Mucosa of stomach (tissue), 1 donor: ENCODE measurements around the gene RTBDN.

Experiments
- H3K27me3 ChIP-seq: one replicate; pipeline ENCODE4 v1.7.0; 2013; ENCODE audit warnings: mild to moderate bottlenecking, low read length; ENCODE audit not compliant: control insufficient read depth, insufficient read depth
- H3K36me3 ChIP-seq: one replicate; pipeline ENCODE4 v1.7.0; 2013; ENCODE audit warnings: low read length; ENCODE audit not compliant: control insufficient read depth, insufficient read depth
- H3K4me1 ChIP-seq: one replicate; pipeline ENCODE4 v1.7.0; 2013; ENCODE audit warnings: mild to moderate bottlenecking, low read length; ENCODE audit not compliant: control insufficient read depth, insufficient read depth
- H3K4me3 ChIP-seq: one replicate; pipeline ENCODE4 v1.7.0; 2013; ENCODE audit warnings: low read length
- H3K9ac ChIP-seq: one replicate; pipeline ENCODE4 v1.7.0; 2013; ENCODE audit warnings: mild to moderate bottlenecking, low read length, moderate library complexity
- H3K9me3 ChIP-seq: one replicate; pipeline ENCODE4 v1.7.0; 2013; ENCODE audit warnings: mild to moderate bottlenecking, low read length, moderate library complexity; ENCODE audit not compliant: control insufficient read depth
- donor health status: Pancreatic carcinoma.

RTBDN gene

DNA sequence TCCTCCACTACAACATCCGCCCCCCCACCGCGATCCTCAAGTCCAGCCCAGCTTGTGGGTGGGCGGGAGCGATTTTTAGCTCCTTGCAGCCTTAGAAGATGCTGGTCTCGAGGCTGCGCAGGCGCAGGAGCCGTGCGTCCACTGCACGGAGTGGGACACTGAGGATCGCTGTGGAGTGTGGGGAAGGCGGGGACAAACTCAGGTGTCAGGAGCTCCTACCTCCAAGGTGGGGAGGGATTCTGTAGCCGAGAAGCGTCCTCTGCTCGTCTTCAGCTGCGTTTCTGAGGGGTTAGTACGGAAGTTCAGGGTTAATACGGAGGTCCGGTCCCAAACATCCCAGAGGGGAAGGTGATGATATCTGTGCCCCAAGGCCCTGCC, at the start of gene RTBDN:
RTBDN (minus strand) TSS at position 14 of the 378 bp plus-strand sequence. CDS start 4,600 bp downstream, outside the sequence.
- no peak within 1 kb of the TSS for H3K9ac ChIP-seq
- H3K4me3 ChIP-seq = no peak within 1 kb of the TSS
- no peaks in the 10 kb centered on the region for H3K36me3 ChIP-seq
- no peaks in the 10 kb centered on the region for H3K9me3 ChIP-seq
- H3K4me1 ChIP-seq = peaks cover 18% of the 10 kb centered on the region
- peaks cover 76% of the 10 kb centered on the region for H3K27me3 ChIP-seq

DNA sequence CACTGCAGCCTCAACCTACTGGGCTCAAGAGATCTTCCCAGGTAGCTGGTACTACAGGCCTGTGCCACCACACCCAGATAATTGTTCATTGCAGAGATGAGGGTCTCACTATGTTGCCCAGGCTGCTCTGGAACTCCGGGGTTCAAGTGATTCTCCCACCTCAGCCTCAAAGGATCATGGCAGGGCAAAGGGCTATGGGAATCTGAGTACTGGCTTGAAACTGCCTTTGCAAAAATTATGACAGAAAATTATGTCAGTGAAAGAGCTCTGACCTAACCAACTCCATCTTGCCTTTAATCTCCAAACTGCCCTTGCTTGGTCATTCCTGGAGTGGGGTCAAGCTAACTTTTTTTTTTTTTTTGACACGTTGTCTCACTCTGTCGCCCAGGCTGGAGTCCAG, 48.2 kb upstream of the RTBDN start:
- H3K4me3 ChIP-seq = no peak overlapping the region
- H3K9ac ChIP-seq = no peak overlapping the region
- peaks cover 4% of the 10 kb centered on the region for H3K9me3 ChIP-seq
- H3K36me3 ChIP-seq = no peaks in the 10 kb centered on the region
- H3K4me1 ChIP-seq = peaks cover 18% of the 10 kb centered on the region
- peaks cover 28% of the 10 kb centered on the region for H3K27me3 ChIP-seq

DNA sequence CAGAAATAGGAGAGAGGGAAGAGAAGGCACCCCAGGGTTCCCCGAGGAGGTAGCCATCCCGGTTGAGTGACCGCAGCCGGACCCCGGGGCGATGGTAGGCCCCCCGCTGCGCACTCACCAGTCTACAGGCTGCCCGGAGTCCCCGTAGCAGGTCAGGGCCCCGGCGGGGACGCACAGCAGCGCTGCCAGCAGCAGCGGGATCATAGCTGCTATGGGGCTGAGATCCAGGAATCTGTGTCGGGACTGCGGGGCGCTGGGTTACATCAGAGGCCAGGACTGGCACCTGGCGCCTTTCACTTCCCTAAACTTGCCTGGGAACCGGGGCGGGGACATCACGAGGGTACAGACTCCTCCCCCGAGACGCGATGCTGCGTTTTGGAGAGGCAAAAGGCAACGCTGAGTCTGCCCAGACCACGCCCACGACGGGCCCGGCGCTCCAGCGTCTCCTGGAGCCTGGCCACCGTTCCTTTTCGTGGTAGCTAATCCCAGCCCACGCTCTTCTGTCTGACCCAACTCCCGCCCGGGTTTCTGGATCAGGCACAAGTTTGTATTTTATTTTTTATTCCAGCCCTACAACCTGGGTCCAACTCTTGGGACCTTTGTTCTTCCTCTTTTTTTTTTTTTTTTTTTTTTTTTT, 46.9 kb upstream of the RTBDN start, which contains the start of gene DNASE2:
DNASE2 (minus strand) TSS at position 278 of the 637 bp plus-strand sequence; CDS start at position 204, 74 bp downstream.
- Histone ChIP-seq H3K9ac (peak within 1 kb of the TSS; percentile 79), H3K36me3 (no peaks in the 10 kb centered on the region), H3K4me1 (peaks cover 18% of the 10 kb centered on the region), H3K4me3 (peak within 1 kb of the TSS; percentile 44), H3K27me3 (peaks cover 21% of the 10 kb centered on the region), H3K9me3 (peaks cover 4% of the 10 kb centered on the region)

DNA sequence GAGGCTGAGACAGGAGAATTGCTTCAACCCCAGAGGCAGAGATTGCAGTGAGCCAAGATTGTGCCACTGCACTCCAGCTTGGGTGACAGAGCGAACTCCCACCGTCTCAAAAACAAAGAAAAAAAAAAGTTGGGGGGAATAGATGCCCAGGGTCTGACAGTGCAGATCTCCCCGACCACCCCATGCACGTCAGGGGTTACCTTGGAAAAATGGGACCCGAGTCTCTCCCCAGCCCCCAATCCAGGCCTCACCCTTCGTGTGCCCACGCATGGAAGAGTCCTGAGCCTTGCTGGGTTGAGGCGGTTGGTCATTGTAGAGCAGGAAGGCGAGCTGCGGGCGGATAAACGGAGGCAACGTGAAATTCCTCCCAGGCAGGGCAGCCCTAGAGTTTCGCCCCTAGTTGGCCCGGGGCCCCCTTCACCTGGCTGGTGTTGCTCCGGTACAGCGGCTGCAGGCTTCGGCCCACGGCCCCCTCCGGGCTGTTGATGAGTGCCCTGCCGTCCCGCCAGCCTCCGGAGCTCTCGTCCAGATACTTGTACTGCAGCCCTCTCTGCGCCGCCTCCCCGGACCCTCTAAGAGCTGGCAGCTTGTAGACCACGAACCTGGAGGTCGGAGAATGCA, 46.3 kb upstream of the RTBDN start:
- Histone ChIP-seq H3K27me3 (peaks cover 15% of the 10 kb centered on the region), H3K9me3 (peaks cover 4% of the 10 kb centered on the region)

DNA sequence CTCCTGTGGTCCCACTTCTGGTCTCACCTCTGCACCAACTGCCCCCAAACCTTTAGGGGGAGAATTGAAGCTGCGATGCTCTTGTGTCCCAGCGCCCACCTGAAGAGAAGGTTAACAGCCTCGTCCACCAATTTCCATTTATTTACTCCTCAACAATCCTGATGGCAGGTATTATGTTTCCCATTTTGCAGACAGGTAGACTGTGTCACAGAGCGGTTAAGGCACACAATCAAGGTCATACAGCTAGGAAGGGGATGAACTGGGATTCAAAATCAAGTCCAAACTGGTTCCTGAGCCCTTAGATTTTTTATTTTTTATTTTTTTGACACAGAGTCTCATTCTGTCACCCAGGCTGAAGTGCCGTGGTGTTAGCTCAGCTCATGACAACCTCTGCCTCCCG, 40.7 kb upstream of the RTBDN start:
- H3K4me3 ChIP-seq = no peak overlapping the region
- no peak overlapping the region for H3K9ac ChIP-seq
- H3K4me1 ChIP-seq = peaks cover 10% of the 10 kb centered on the region
- no peaks in the 10 kb centered on the region for H3K36me3 ChIP-seq
- H3K27me3 ChIP-seq = no peaks in the 10 kb centered on the region
- H3K9me3 ChIP-seq = no peaks in the 10 kb centered on the region

More for the DNA sequence above, 46.3 kb upstream of the RTBDN start:
- H3K36me3 ChIP-seq = no peaks in the 10 kb centered on the region
- peaks cover 18% of the 10 kb centered on the region for H3K4me1 ChIP-seq
- peak overlapping the region; percentile 44 for H3K4me3 ChIP-seq
- H3K9ac ChIP-seq = peak overlapping the region; percentile 79

DNA sequence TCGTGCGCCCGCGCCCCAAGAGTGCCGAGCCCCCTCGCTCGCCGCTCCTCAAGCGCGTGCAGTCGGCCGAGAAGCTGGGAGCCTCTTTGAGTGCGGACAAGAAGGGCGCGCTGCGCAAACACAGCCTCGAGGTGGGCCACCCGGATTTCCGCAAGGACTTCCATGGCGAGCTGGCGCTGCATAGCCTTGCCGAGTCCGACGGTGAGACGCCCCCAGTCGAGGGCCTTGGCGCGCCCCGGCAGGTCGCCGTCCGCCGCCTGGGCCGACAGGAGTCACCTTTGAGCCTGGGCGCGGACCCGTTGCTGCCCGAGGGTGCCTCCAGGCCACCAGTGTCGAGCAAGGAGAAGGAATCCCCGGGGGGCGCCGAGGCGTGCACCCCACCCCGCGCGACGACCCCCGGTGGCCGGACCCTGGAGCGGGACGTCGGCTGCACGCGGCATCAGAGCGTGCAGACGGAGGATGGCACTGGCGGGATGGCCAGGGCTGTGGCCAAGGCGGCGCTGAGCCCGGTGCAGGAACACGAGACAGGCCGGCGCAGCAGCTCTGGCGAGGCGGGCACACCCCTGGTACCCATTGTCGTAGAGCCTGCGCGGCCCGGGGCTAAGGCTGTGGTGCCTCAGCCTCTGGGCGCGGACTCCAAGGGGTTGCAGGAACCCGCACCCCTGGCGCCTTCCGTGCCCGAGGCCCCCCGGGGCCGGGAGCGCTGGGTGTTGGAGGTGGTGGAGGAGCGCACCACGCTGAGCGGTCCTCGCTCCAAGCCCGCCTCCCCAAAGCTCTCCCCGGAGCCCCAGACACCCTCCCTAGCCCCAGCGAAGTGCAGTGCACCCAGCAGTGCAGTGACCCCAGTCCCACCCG, 39.7 kb upstream of the RTBDN start:
- no peaks in the 10 kb centered on the region for H3K36me3 ChIP-seq
- peak overlapping the region; percentile 9 for H3K4me3 ChIP-seq
- no peak overlapping the region for H3K9ac ChIP-seq
- H3K9me3 ChIP-seq = no peaks in the 10 kb centered on the region
- no peaks in the 10 kb centered on the region for H3K27me3 ChIP-seq
- peaks cover 9% of the 10 kb centered on the region for H3K4me1 ChIP-seq

DNA sequence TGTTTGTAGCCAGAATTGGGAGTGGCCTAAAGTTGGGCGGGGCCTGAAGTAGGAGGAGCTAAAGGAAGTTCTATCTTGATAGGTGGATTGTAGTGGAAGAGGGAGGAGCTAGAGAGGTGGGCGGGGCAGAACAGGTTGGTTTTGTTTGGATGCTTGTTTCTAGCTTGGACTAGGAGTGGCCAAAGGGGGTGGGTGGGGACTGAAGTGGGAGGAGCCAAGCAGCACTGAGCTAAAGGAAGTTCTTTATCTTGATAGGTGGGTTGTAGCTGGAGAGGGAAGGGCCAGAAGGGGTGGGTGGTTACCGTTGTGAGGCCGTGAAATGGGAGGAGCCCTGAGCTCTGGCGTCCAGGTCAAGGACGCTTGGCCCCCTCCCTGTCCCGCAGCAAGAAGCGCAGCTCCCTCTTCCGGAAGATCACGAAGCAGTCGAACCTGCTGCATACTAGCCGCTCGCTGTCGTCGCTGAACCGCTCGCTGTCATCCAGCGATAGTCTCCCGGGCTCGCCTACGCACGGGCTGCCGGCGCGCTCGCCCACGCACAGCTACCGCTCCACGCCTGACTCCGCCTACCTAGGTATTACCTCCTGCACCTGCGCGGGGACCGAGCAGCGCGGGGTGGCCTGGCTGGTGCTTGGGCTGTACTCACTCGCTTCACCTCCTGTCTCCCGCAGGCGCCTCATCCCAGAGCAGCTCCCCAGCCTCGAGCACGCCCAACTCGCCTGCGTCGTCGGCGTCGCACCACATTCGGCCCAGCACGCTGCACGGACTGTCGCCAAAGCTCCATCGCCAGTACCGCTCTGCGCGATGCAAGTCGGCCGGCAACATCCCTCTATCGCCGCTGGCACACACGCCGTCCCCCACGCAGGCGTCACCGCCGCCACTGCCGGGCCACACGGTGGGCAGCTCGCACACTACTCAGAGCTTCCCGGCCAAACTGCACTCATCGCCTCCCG, 38.8 kb upstream of the RTBDN start:
- peak overlapping the region; percentile 9 for H3K4me3 ChIP-seq
- no peaks in the 10 kb centered on the region for H3K36me3 ChIP-seq
- H3K27me3 ChIP-seq = no peaks in the 10 kb centered on the region
- peaks cover 9% of the 10 kb centered on the region for H3K4me1 ChIP-seq
- H3K9me3 ChIP-seq = no peaks in the 10 kb centered on the region
- peak overlapping the region; percentile 17 for H3K9ac ChIP-seq

DNA sequence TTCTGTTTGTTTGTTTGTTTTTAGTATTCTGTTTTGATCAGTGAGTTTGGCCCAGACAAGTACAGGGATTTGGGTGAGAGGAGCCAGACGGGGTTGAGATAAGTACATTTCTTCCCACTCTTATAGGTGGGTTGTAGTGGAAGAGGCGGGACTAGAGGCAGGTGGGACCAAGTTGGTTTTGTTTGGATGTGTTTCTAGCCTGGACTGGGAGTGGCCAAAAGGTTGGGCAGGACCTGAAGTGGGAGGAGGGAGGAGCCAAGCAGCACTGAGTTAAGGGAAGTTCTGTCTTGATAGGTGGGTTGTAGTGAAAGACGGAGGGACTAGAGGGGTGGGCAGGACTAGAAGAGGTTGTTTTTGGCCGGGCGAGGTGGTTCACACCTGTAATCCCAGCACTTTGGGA, 37.9 kb upstream of the RTBDN start:
- no peak overlapping the region for H3K9ac ChIP-seq
- no peaks in the 10 kb centered on the region for H3K36me3 ChIP-seq

DNA sequence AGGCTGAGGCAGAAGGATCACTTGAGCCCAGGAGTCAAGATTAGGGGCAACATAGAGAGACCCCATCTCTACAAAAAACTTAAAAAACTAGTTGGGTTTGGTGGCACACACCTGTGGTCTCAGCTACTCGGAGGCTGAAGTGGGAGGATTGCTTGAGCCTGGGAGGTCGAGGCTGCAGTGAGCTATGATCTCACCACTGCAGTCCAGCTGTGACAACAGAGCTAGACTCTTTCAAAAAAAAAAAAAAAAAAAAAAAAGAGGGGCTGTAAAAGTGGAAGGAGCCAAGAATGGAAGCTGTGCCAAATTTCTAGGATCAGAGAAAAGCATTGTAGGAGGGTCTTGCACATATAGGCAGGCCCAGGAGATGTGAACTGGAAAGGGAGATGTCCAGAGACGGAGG, 37.3 kb upstream of the RTBDN start:
- no peaks in the 10 kb centered on the region for H3K9me3 ChIP-seq
- H3K27me3 ChIP-seq = no peaks in the 10 kb centered on the region
- no peak overlapping the region for H3K9ac ChIP-seq
- no peaks in the 10 kb centered on the region for H3K36me3 ChIP-seq
- H3K4me3 ChIP-seq = no peak overlapping the region
- H3K4me1 ChIP-seq = peaks cover 19% of the 10 kb centered on the region

More for the DNA sequence above, 37.9 kb upstream of the RTBDN start:
- no peaks in the 10 kb centered on the region for H3K27me3 ChIP-seq
- peaks cover 16% of the 10 kb centered on the region for H3K4me1 ChIP-seq
- H3K4me3 ChIP-seq = no peak overlapping the region
- H3K9me3 ChIP-seq = no peaks in the 10 kb centered on the region

DNA sequence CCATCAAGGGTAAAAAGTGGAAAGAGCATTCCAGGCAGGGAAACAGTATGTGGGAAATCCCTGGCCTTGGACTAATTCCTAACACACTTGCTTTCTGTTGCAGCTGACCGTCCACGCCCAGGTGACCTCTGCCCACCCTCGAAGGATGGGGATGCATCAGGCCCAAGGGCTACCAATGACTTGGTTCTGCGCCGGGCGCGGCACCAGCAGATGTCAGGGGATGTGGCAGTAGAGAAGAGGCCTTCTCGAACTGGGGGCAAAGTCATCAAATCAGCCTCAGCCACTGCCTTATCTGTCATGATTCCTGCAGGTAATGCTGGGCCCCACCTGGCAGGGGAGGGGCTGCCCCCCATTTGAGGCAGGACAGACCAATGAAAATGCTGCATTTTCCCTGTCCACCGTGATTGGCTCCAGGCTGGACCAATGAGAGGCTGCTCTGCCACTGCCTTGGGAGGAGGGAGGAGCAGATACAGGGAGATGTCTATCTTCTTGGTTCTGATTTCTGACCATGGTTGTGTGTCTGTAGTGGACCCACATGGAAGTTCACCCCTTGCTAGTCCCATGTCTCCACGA, 34.2 kb upstream of the RTBDN start:
- Histone ChIP-seq H3K9ac (no peak overlapping the region), H3K9me3 (no peaks in the 10 kb centered on the region), H3K4me1 (peaks cover 18% of the 10 kb centered on the region), H3K36me3 (no peaks in the 10 kb centered on the region), H3K27me3 (no peaks in the 10 kb centered on the region), H3K4me3 (no peak overlapping the region)
